UCSD-AML1 (cell line): ENCODE measurements around the gene GRIN2A.

Source experiments
- DNase-seq: peaks from one replicate; lab custom pipeline; 2025; ENCODE audit not compliant: unreplicated experiment; lab: John Stamatoyannopoulos, UW

The GRIN2A gene

DNA sequence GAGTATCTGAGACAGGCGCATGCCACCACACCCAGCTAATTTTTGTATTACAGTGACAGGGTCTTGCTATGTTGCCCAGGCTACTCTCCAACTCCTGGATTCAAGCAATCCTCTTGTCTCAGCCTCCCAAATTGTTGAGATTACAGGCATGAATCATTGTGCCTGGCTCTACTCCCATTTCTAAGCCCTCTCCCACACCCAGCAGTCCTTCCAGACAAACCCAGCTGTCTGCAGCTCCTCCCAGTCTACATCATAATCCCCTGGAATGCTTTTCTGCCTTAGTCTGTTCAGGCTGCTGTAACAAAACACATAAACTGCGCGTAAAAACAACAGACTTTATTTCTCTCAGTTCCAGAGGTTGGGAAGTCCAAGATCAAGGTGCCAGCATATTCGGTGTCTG lies 144.5 kb downstream of the GRIN2A start:
- DNase-seq, result no peak

GRCh38 chr16:10036956-10037355 lies 145.3 kb downstream of the GRIN2A start:
- no peak for DNase-seq

DNA sequence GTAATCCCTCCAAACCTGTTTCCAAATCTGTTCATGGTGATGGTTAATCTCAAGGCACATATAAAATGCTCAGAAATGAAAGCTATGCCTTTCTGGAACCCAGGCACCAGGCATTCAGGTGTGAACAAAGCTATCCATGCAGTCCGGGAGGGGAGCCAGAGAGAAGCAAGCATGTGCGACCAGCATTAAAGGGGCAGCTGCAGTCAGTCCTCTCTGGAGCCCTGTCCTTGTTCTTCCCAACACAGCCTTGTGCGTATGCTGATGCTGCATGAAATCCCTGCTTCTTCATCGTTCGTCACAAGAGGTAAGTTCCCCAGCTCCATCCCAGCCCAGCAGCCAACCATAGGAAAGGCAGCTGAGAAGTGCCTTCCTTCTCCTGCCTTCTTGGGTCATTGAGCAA lies 148.7 kb downstream of the GRIN2A start:
- DNase-seq, result no peak

GRCh38 chr16:10031955-10032354 lies 150.3 kb downstream of the GRIN2A start:
- no peak for DNase-seq

GRCh38 chr16:10031473-10031872 lies 150.8 kb downstream of the GRIN2A start:
- no peak for DNase-seq

DNA sequence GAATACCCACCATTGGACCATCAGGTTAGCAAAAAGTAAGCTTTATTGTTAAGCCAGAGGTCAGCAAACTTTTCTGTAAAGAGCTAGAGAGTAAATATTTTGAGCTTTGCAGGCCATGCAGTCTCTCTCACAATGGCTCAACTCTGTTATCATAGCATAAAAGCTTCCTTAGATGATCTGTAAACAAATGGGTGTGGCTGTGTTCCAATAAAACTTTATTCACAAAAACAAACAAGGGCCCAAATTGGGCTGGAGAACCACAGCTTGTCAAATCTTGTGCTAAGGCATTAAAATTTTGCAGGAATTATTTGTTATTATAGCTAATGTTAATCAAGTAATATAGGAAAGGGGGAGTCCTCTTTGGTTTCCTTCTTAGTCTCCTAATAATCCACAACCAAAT lies 153.6 kb downstream of the GRIN2A start:
- DNase-seq, result no peak

- no peak for DNase-seq
Measured at GRCh38 chr16:10027553-10027952, 154.7 kb downstream of the GRIN2A start.

DNA sequence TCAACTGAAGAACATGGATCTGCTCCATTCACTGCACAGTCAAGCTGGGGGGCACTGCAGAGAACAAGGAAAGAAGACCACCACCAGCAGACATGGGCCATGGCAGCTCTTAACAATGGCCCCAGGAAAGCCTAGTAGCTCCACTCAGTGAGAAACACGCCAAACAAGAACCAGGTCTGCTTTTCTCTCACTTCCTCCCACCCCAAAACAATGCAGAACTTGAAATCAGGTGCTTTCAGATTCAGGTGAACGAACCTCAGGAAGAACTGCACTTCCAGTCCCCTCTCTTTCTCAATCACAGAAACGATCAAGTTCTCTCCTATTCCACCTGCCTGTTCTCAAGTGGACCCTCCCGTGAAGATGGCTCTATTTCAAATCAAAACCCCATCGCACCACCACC lies 155.6 kb downstream of the GRIN2A start:
- no peak for DNase-seq

DNA sequence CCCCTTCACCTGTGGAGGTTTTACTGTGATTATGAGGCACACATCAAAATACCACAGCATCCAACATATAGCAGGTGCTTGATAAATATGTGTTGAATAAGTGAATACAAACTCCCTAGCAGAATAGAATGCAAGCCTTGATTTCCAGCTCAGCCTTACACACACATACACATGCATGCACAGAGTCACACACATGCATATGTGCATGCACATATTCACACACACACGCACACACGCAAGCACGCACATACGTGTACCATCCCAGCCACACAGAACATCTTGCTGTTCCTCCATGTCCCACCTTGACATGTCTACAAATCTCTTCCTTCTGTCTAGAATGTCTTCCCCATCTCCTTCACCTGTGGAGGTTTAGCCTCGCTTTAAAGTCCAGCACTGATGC lies 160.1 kb downstream of the GRIN2A start:
- no peak for DNase-seq

GRCh38 chr16:10020866-10021265 lies 161.4 kb downstream of the GRIN2A start:
- DNase-seq, result no peak

GRCh38 chr16:10016752-10017151 lies 165.5 kb downstream of the GRIN2A start:
- DNase-seq, result no peak

- DNase-seq, result no peak
Measured at GRCh38 chr16:10015397-10015796, 166.8 kb downstream of the GRIN2A start.

- no peak for DNase-seq
Measured at GRCh38 chr16:10013774-10014173, 168.5 kb downstream of the GRIN2A start.

DNA sequence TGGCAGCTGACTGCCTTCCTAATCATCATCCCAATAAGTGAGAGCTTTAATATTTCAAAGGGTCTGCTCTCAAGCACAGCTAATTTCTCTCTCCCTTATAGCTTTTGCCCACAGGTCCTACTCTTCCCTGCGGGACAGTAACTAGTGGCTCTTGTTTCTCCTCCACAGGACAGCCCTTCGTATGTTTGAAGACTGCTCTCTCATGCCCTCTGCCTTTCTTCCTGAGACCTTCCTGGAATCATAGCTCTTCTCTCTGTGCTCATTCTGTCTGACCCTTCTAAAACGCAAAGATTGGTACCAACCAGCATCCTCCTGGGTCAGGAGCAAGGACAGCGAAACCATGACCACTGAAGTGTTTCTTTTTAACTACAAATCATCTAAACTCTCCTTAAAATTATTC lies 168.9 kb downstream of the GRIN2A start:
- no peak for DNase-seq

GRCh38 chr16:10009684-10010083 lies 172.5 kb downstream of the GRIN2A start:
- no peak for DNase-seq

GRCh38 chr16:10003486-10003885 lies 178.7 kb downstream of the GRIN2A start:
- no peak for DNase-seq

GRCh38 chr16:10001258-10001775 lies 180.9 kb downstream of the GRIN2A start:
- DNase-seq, result no peak

DNA sequence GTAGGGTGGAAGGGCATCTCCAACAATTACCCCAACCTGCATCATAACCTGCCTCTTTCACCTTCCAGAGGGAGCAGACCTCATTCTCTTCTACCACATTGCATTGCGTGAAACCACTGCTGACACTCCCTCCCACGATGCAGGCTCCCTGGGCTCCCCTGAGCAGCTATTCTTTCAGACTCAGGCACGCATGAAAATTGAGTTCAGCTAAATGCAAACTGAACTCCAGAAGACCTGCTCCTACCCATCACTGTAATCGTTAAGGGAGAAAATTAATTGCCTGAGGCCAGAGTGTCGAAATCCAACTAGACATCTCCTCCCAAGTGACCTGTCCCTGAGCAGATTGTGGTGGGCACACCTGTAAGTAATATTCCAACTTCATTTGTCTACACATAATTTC lies 186.0 kb downstream of the GRIN2A start:
- DNase-seq, result no peak

GRCh38 chr16:9992441-9992840 lies 189.8 kb downstream of the GRIN2A start:
- DNase-seq, result no peak

DNA sequence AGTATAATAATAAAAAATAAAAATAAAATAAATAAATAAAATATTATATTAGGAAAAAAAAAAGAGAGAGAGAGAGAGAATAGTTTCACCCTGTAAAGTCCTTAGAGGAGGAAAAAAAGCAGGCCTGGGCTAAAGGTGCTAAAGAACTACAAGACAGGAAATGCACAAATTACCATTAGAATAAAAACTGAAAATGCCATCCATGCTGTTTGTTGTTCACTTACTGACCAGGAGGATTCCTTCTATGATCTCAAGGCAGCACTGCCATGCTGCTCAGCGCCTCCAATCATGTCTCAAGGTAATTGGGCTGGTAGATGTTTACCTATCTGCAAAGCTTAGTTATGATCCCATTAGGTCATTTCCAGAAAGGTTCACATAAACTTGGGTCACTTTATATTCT lies 201.2 kb downstream of the GRIN2A start:
- DNase-seq, result no peak

DNA sequence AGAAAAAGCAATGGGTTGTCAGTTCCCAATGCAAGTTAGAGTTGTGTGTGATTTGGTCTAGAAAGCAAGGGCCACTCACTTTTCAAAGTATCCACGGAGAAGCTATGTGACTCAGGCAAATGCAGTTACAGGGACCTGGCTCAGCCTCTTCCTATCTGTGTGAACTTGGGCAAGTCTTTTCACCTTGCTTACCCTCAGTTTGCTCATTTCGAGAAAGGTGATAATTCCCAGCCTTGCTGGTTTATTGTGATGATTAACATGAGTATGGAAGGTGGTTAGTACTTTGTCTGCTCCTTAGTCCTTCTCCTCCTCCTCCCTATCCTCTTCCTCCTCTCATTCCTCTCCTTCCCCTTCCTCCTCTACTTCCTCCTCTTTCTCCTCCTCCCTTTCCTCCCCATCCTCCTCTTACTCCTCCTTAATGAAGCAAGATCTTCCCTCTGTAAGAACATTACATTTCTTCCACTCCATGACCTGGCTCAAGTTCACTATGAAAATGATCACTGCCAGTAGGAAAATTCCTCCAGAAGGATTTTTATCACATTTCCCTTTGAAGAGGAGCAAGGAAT lies 204.0 kb downstream of the GRIN2A start:
- no peak for DNase-seq

- no peak for DNase-seq
Measured at GRCh38 chr16:9977333-9977897, 204.8 kb downstream of the GRIN2A start.

- DNase-seq, result no peak
Measured at GRCh38 chr16:9976601-9977000, 205.6 kb downstream of the GRIN2A start.
